Activated CD4-positive, alpha-beta memory T cell treated with anti-CD3 and anti-CD28 coated beads, Interleukin-2, amount 10 ng/mL, durations not matched to agents 7 days and 5 days (primary cell): ENCODE results near the gene HRG. TPM values are rescaled to one million over a fixed set of nuclear protein-coding genes. Genes with fewer than 3 reads are reported as not detected.

ENCODE experiments used
- CTCF ChIA-PET: fragments of 350-600 bp; sonication (Branson Sonifier 250); formaldehyde crosslinking; loops from one replicate; lab custom pipeline; 2021; ENCODE audit warnings: antibody characterized with exemption, inconsistent platforms; lab: Charles Lee
- POLR2A ChIA-PET: fragments of 350-600 bp; sonication (Branson Sonifier 250); formaldehyde crosslinking; loops from one replicate; lab custom pipeline; 2021; ENCODE audit warnings: antibody characterized with exemption; lab: Charles Lee
- DNase-seq: peaks from one replicate; pipeline ENCODE4 v3.0.0-alpha.2; 2020
- H3K27ac Mint-ChIP-seq: one replicate; pipeline ENCODE4 v1.8.0; 2021; ENCODE audit warnings: mild to moderate bottlenecking, mixed read lengths
- H3K27me3 Mint-ChIP-seq: one replicate; pipeline ENCODE4 v1.8.0; 2021; ENCODE audit warnings: mixed read lengths
- H3K36me3 Mint-ChIP-seq: one replicate; pipeline ENCODE4 v1.8.0; 2021; ENCODE audit warnings: low read depth, mixed read lengths
- H3K4me1 Mint-ChIP-seq: one replicate; pipeline ENCODE4 v1.8.0; 2021; ENCODE audit warnings: mixed read lengths
- H3K4me3 Mint-ChIP-seq: one replicate; pipeline ENCODE4 v1.8.0; 2021; ENCODE audit warnings: mild to moderate bottlenecking, mixed read lengths
- H3K9me3 Mint-ChIP-seq: one replicate; pipeline ENCODE4 v1.8.0; 2021; ENCODE audit warnings: mixed read lengths
- total RNA-seq, 2 experiments: library from RNA; stranded (reverse); gene quantifications; one replicate each; pipeline ENCODE4 v1.2.3, GENCODE V29; 2021

HRG gene
- total RNA-seq, 2 experiments from 2014 or later, result not detected

DNA sequence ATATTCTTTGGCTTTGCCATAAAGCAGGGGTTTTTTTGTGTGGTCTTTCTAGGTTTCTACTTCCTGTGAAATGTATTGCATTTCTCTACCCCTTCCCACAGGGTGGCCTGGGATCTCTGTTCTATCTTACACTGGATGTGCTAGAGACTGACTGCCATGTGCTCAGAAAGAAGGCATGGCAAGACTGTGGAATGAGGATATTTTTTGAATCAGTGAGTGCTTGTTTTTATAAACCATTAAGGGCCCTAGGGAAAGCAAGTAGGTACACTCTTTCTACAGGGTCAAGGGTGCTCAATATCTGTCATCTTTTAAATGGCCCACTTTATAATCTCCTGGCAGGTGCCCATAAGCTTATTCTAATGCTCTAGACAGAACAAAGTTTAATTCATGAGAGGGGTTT is 24.9 kb upstream of the HRG start:
- H3K4me3 Mint-ChIP-seq, result no peak overlapping the region
- ChIA-PET CTCF (interaction anchor here (1.9 kb wide), 1 partner anchor 24 kb away, joined by 8 read pairs; no protein-coding TSS in a partner anchor), POLR2A (interaction anchor here (1.6 kb wide), 1 partner anchor 143 kb away, joined by 4 read pairs; the partner anchor contains the start of gene EIF4A2)
- H3K4me1 Mint-ChIP-seq, result peaks cover 24% of the 10 kb centered on the region
- no peaks in the 10 kb centered on the region for H3K36me3 Mint-ChIP-seq
- H3K9me3 Mint-ChIP-seq, result no peaks in the 10 kb centered on the region
- peaks cover 12% of the 10 kb centered on the region for H3K27me3 Mint-ChIP-seq
- H3K27ac Mint-ChIP-seq, result no peak overlapping the region
- DNase-seq, result no peak

DNA sequence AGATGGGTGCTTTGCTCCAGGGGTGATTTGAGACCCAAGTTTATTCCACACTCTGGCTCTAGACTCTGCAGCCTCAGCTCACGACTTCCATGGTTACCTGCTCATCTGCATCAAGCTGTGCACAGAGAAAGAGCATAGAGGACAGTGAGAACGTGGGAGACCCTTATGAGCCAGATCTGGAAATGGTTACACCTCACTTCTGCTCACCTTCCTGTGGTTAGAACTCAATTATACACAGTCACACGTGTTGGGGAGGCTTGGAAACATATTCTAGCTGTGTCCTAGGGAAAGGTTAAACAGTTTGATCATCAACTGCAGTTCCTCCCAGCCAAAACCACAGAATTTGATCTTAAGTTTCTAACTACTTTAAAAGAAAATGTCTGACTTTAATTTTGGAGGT is 23.8 kb upstream of the HRG start:
- H3K4me3 Mint-ChIP-seq, result no peak overlapping the region
- DNase-seq, result no peak

DNA sequence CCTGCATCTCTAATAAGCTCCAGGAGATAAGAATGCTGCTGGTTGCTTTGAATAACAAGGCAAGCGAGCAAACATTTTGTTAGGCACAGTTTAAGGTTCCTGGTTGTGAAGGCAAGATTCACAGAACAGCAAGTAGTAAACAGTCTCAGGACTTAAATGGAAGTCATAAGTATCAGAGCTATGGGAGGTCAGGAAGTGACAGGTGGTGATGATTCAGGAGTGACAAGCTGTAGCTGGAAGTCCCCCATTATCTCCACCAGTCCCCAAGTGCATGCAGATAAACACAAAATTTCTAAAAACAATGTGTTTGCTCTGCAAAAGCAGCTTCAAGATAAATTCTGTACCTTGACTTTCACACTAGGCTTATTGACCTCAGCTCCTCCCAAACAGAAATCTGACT is 22.3 kb upstream of the HRG start:
- Mint-ChIP-seq H3K36me3 (no peaks in the 10 kb centered on the region), H3K27ac (no peak overlapping the region), H3K4me1 (peaks cover 24% of the 10 kb centered on the region), H3K4me3 (no peak overlapping the region), H3K9me3 (no peaks in the 10 kb centered on the region), H3K27me3 (peaks cover 5% of the 10 kb centered on the region)
- no peak for DNase-seq
- ChIA-PET POLR2A (interaction anchor here (0.8 to 1.6 kb wide), 3 partner anchors 26 to 140 kb away, joined by 3 read pairs; partner anchors contain the start of gene EIF4A2), CTCF (interaction anchor here (0.9 to 3.6 kb wide), 4 partner anchors 13 to 177 kb away, joined by 3 to 10 read pairs (median 4); no protein-coding TSS in a partner anchor)

More for the DNA sequence above, 23.8 kb upstream of the HRG start:
- Mint-ChIP-seq H3K36me3 (no peaks in the 10 kb centered on the region), H3K27me3 (peaks cover 7% of the 10 kb centered on the region), H3K4me1 (peaks cover 24% of the 10 kb centered on the region), H3K27ac (no peak overlapping the region), H3K9me3 (no peaks in the 10 kb centered on the region)
- CTCF ChIA-PET, result interaction anchor here (0.6 to 3.6 kb wide), 3 partner anchors 25 to 32 kb away, joined by 3 to 10 read pairs (median 8); no protein-coding TSS in a partner anchor
- POLR2A ChIA-PET, result interaction anchor here (1.6 kb wide), 1 partner anchor 142 kb away, joined by 4 read pairs; the partner anchor contains the start of gene EIF4A2

DNA sequence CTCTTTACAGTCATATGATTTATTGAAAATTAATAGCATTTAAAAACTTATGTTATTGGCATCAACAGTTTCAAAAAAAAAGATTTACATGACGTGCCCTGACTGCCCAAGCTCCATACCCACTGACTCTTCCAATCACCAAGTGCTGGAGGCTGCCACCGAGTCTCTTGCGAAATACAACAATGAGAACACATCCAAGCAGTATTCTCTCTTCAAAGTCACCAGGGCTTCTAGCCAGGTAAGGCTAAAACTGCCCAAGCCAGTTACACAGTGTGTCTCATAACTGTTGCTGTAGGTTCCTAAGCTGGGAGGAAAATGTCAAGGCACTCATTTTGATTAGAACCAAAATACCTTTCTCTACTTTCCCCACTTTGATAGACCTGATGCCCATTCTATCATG is 21.1 kb upstream of the HRG start:
- Mint-ChIP-seq H3K27ac (no peak overlapping the region), H3K27me3 (peaks cover 6% of the 10 kb centered on the region), H3K4me1 (peaks cover 25% of the 10 kb centered on the region), H3K4me3 (no peak overlapping the region), H3K9me3 (no peaks in the 10 kb centered on the region), H3K36me3 (no peaks in the 10 kb centered on the region)
- no peak for DNase-seq
- CTCF ChIA-PET, result interaction anchor here (1.2 to 3.6 kb wide), 2 partner anchors 30 to 176 kb away, joined by 4 to 10 read pairs; no protein-coding TSS in a partner anchor
- POLR2A ChIA-PET, result interaction anchor here (1.6 kb wide), 1 partner anchor 27 kb away, joined by 3 read pairs; no protein-coding TSS in a partner anchor

DNA sequence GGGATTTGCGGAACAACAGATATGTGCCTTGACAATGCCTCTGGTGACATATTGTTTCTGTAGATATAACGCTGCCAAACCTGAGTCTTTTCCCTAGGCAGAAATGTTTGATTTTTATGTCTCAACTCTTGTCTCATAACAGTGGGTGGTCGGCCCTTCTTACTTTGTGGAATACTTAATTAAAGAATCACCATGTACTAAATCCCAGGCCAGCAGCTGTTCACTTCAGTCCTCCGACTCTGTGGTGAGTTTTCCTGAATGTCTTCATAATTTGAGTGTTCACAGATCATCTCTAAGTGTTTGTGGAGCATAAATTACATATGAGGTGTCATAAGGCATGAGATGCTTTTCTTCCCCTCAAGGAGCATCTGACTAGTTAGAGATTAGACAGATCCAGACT is 19.7 kb upstream of the HRG start:
- peaks cover 27% of the 10 kb centered on the region for H3K4me1 Mint-ChIP-seq
- no peaks in the 10 kb centered on the region for H3K36me3 Mint-ChIP-seq
- no peak overlapping the region for H3K4me3 Mint-ChIP-seq
- no peak for DNase-seq
- no peak overlapping the region for H3K27ac Mint-ChIP-seq
- H3K27me3 Mint-ChIP-seq, result peaks cover 6% of the 10 kb centered on the region
- ChIA-PET CTCF (interaction anchor here (1.3 kb wide), 1 partner anchor 32 kb away, joined by 4 read pairs; no protein-coding TSS in a partner anchor), POLR2A (no interaction called here)
- H3K9me3 Mint-ChIP-seq, result no peaks in the 10 kb centered on the region

DNA sequence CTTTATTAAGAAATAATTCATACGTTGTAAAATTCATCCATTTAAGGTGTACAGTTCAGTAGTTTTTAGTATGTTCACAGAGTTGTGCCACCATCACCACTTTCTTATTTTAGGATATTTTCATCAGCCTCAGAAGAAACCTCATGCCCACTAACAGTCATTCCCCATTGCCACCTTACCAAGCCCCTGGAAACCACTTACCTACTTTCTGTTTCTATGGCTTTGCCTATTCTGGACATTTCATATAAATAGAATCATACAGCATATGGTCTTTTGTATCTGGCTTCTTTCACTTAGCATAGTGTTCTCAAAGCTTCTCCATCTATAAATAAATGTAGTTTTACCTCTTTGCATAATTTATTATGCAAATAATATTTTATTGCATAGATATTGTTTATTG is 19.0 kb upstream of the HRG start:
- no peak overlapping the region for H3K27ac Mint-ChIP-seq
- POLR2A ChIA-PET, result no interaction called here
- CTCF ChIA-PET, result interaction anchor here (1.1 to 1.3 kb wide), 2 partner anchors 30 to 32 kb away, joined by 3 to 4 read pairs; no protein-coding TSS in a partner anchor
- H3K4me3 Mint-ChIP-seq, result no peak overlapping the region
- no peaks in the 10 kb centered on the region for H3K9me3 Mint-ChIP-seq
- peaks cover 26% of the 10 kb centered on the region for H3K4me1 Mint-ChIP-seq
- no peaks in the 10 kb centered on the region for H3K36me3 Mint-ChIP-seq
- peaks cover 9% of the 10 kb centered on the region for H3K27me3 Mint-ChIP-seq
- DNase-seq, result no peak

DNA sequence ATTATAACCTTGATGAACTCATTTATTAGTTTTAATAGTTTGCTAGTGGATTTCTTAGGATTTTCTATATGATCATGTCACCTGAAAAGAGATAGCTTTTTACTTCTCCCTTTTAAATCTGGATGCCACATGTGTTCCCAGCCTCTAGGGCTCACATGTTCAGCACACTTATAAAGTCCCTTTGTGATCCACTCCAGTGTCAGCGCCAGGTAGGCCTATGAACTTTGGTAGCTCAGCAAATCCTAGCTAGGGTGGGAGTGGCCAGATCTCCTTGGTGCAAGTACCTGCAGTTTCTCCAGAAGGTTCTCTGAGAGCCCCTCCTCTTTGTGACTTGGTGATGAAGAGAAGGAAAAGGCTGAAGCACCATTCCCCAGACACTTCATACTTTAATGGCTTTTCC is 17.0 kb upstream of the HRG start:
- no peak overlapping the region for H3K4me3 Mint-ChIP-seq
- ChIA-PET POLR2A (interaction anchor here (0.7 kb wide), 1 partner anchor 314 kb away, joined by 3 read pairs; no protein-coding TSS in a partner anchor), CTCF (no interaction called here)
- H3K9me3 Mint-ChIP-seq, result no peaks in the 10 kb centered on the region
- H3K4me1 Mint-ChIP-seq, result peaks cover 8% of the 10 kb centered on the region
- H3K36me3 Mint-ChIP-seq, result no peaks in the 10 kb centered on the region
- H3K27me3 Mint-ChIP-seq, result peaks cover 13% of the 10 kb centered on the region
- no peak for DNase-seq
- H3K27ac Mint-ChIP-seq, result no peak overlapping the region

DNA sequence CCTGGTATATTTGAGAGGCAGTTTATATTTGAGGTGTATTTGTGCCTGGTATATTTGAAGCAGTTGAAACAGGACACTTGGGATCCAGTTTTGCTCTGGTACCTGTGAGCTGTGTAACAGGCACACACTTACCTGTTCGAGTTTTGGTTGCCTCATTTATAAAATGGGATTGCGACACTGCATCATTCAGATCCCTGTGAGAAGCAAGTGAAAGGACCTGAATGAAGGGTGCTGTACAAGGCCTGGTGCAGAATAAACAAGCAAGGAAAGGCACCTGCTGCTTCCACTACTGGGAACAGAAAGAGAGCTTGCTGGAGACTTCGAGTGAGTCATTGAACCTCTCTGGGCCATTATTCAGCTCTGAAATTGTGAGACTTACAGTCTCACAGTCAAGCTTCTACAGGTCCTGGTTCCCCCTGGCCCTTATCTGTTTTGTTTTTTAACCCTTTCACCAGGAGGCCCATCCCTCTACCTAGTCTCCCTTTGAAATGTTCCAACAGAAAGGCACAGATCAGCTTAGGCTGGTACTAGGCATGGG is 14.1 kb upstream of the HRG start:
- Mint-ChIP-seq H3K27me3 (peaks cover 25% of the 10 kb centered on the region), H3K4me1 (peaks cover 3% of the 10 kb centered on the region), H3K9me3 (no peaks in the 10 kb centered on the region), H3K4me3 (no peak overlapping the region), H3K27ac (no peak overlapping the region), H3K36me3 (no peaks in the 10 kb centered on the region)
- CTCF ChIA-PET, result no interaction called here
- POLR2A ChIA-PET, result no interaction called here
- no peak for DNase-seq

DNA sequence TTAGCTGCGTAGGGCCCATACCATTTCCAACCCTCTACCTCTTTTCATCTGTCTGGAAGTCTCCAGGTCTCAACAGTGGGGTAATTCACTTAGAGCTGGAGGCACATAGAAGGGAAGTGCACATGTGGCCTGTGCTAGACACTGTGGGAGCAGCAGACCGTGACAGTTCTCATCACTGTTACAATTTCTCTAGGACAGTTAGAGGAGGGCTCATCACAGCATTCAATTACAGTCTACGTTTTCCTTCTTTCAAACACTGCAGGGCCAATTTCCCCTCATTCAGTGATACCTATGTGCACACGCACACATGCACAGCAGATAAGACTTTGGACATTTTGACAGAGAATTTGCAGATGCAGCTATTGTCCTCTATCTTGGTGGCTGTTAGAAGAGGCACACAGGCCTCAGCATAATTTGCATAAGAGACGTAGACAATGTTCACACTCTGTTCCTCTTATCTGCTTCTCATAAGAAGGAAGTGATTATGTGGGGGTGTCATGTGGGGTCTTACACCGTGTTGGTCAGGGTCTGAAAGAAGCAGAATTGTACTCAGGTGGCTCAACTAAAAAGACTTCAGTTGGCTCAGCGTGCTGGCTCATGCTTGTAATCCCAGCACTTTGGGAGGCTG is 12.6 kb upstream of the HRG start:
- no peaks in the 10 kb centered on the region for H3K36me3 Mint-ChIP-seq
- POLR2A ChIA-PET, result no interaction called here
- H3K9me3 Mint-ChIP-seq, result no peaks in the 10 kb centered on the region
- peaks cover 30% of the 10 kb centered on the region for H3K27me3 Mint-ChIP-seq
- DNase-seq, result no peak
- CTCF ChIA-PET, result no interaction called here
- no peak overlapping the region for H3K4me3 Mint-ChIP-seq
- H3K27ac Mint-ChIP-seq, result no peak overlapping the region
- peaks cover 3% of the 10 kb centered on the region for H3K4me1 Mint-ChIP-seq

DNA sequence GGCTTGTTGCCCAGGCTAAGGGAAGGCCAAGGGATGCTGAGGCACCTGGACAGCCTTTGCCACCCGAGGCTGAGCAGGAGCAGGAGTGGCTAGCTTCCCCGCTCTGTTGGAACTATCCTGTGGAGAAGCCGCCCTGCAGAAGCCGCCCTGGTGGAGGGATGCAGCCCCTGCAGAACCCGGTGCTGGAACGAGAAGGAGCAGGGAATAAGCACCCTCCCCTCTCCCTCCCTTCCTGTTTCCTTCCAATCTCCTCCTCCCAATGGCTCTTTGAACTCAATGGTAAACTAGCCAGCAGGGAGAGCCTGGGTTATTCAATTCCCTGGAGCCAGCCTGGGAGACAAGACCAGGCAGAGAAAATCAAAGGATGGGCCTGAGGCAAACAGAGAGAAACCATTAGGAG is 11.8 kb upstream of the HRG start:
- Mint-ChIP-seq H3K27me3 (peaks cover 35% of the 10 kb centered on the region), H3K9me3 (no peaks in the 10 kb centered on the region), H3K36me3 (no peaks in the 10 kb centered on the region), H3K27ac (no peak overlapping the region), H3K4me3 (no peak overlapping the region), H3K4me1 (peaks cover 3% of the 10 kb centered on the region)
- DNase-seq, result no peak
- ChIA-PET POLR2A (interaction anchor here (0.6 kb wide), 1 partner anchor 63 kb away, joined by 3 read pairs; no protein-coding TSS in a partner anchor), CTCF (no interaction called here)

DNA sequence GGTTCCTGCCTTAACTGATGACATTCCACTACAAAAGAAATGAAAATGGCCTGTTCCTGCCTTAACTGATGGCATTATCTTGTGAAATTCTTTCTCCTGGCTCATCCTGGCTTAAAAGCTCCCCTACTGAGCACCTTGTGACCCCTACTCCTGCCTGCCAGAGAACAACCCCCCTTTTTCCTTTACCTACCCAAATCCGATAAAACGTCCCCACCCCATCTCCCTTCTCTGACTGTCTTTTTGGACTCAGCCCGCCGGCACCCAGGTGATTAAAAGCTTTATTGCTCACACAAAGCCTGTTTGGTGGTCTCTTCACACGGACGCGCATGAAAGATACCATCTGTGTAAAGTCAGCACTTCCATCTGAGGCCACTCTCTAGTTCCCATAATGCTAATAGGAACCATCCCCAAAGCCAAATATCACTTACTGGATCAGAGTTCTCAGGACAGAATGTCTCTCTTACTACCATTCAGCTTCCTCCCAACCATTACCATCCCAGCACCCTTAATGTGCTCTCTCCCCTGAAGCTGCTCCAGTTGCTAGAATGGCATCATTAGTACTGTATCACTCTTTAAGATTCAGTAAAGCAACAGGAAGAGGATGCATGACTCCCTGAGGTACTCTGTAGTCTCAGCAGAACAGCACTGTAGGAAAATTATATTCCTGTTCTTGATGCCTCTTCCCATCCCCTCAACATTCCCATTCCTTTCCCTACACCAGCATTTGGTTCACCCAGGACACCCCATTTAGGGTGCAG is 2.3 kb upstream of the HRG start:
- peaks cover 4% of the 10 kb centered on the region for H3K4me1 Mint-ChIP-seq
- H3K27ac Mint-ChIP-seq, result no peak overlapping the region
- POLR2A ChIA-PET, result no interaction called here
- peaks cover 22% of the 10 kb centered on the region for H3K27me3 Mint-ChIP-seq
- H3K4me3 Mint-ChIP-seq, result no peak overlapping the region
- CTCF ChIA-PET, result no interaction called here
- H3K36me3 Mint-ChIP-seq, result no peaks in the 10 kb centered on the region
- peaks cover 5% of the 10 kb centered on the region for H3K9me3 Mint-ChIP-seq
- DNase-seq, result no peak

DNA sequence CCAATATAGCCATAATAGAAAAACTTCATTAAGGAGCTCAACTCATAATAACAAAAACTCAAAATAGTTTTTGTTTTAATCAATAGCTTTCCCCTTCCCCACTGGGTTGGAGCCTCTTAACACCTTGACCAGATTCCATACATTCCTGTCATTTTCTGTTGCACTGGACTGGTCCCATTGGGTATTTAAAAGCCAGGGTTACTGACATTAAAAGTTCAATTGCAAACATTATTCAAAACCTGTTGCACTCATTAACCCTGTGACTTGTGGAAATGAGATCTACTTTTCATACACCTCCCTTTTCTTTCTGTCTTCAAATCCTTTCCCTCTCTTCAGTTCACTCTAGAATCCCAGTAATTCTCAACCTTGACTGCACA is 1.7 kb upstream of the HRG start:
- peaks cover 7% of the 10 kb centered on the region for H3K4me1 Mint-ChIP-seq
- H3K9me3 Mint-ChIP-seq, result peaks cover 5% of the 10 kb centered on the region
- no peak overlapping the region for H3K27ac Mint-ChIP-seq
- H3K4me3 Mint-ChIP-seq, result no peak overlapping the region
- POLR2A ChIA-PET, result no interaction called here
- H3K36me3 Mint-ChIP-seq, result no peaks in the 10 kb centered on the region
- H3K27me3 Mint-ChIP-seq, result peaks cover 18% of the 10 kb centered on the region
- DNase-seq, result no peak
- CTCF ChIA-PET, result no interaction called here

DNA sequence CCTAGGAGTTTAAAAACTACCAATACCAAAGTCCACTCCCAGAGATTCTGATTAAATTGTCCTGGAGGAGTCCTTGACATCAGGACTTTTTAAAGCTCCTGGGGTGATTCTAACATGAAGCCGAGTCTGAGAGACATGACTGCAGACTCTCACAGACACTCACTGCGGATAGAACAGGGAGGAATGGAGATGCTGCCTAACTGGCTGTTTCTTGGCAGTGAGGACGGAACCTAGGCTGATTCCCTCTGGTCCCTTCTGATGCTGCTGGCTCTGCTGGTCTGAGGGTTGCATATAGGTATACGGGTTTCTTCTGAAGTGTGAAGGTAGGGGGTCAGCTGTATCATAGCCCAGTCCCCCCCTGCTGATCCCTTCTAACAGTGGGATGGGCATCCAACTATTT is 1.3 kb upstream of the HRG start:
- no peaks in the 10 kb centered on the region for H3K36me3 Mint-ChIP-seq
- peaks cover 14% of the 10 kb centered on the region for H3K27me3 Mint-ChIP-seq
- H3K4me3 Mint-ChIP-seq, result no peak overlapping the region
- CTCF ChIA-PET, result no interaction called here
- no peak overlapping the region for H3K27ac Mint-ChIP-seq
- POLR2A ChIA-PET, result no interaction called here
- peaks cover 5% of the 10 kb centered on the region for H3K9me3 Mint-ChIP-seq
- DNase-seq, result no peak
- H3K4me1 Mint-ChIP-seq, result peaks cover 11% of the 10 kb centered on the region
